Esophagus squamous epithelium (tissue), 5 donors: ENCODE data around the gene OGFOD2. TPM values are rescaled to one million over a fixed set of nuclear protein-coding genes. Genes with fewer than 3 reads are reported as not detected.
A peak's percentile ranks its signal among the peaks of the same experiment; 100 is the strongest.

ENCODE experiments used
- DNase-seq: peaks from one replicate; lab custom pipeline; 2025; lab: John Stamatoyannopoulos, UW
- H3K27ac ChIP-seq, 4 donors: fragments of 200-600 bp; sonication (generic); one replicate each; pipeline ENCODE4 v1.5.1; 2016 to 2019; ENCODE audit warnings: mild to moderate bottlenecking in 1 of 4
- H3K27me3 ChIP-seq, 4 donors: fragments of 200-600 bp; sonication (generic); 1 replicate in 3 of 4; 2 replicates in 1 of 4; pipeline versions ENCODE4 v1.5.1 to v1.6.0; 2017 to 2021; ENCODE audit warnings: antibody characterized with exemption in 1 of 4
- H3K36me3 ChIP-seq, 3 donors: fragments of 200-600 bp; sonication (generic); one replicate each; pipeline ENCODE4 v1.5.1; 2016 to 2019
- H3K4me1 ChIP-seq, 3 donors: fragments of 200-600 bp; sonication (generic); one replicate each; pipeline ENCODE4 v1.5.1; 2017 to 2019
- H3K4me3 ChIP-seq, 4 donors: fragments of 200-600 bp; sonication (generic); 1 replicate in 3 of 4; 2 replicates in 1 of 4; pipeline ENCODE4 v1.5.1; 2016 to 2019; ENCODE audit warnings: mild to moderate bottlenecking in 2 of 4, moderate library complexity in 1 of 4
- H3K9me3 ChIP-seq, 3 donors: fragments of 200-600 bp; sonication (generic); one replicate each; pipeline ENCODE4 v1.5.1; 2016 to 2019
- CTCF ChIP-seq, 6 experiments: fragments of 450-650 bp in 4 of 6; fragments of 200-600 bp in 2 of 6; sonication (generic) in 2 of 6; IDR thresholded peaks; one replicate each; pipeline ENCODE4 v1.5.1; 2016 to 2019; ENCODE audit warnings: antibody characterized with exemption in 6 of 6, mild to moderate bottlenecking in 4 of 6, moderate library complexity in 4 of 6
- POLR2A ChIP-seq, 4 donors: fragments of 450-650 bp; IDR thresholded peaks; one replicate each; pipeline ENCODE4 v1.6.1; 2017; ENCODE audit warnings: antibody characterized with exemption in 4 of 4, mild to moderate bottlenecking in 4 of 4, moderate library complexity in 3 of 4
- WGBS, 2 donors: methylation state at CpG; one replicate each; pipeline ENCODE4 v1.1.5; 2018; 5-methylcytosine and 5-hydroxymethylcytosine counted together
- intact Hi-C: fragments of 100-400 bp; cut with DNase I; formaldehyde crosslinking; loops from one replicate; pipeline ENCODE4 v1.15.0; 2022
- total RNA-seq, 4 donors: library from RNA; depleted of rRNA; stranded (reverse); fragments of >200 nt; gene quantifications; one replicate each; pipeline ENCODE4 v1.1.0, GENCODE V29; 2016
- donor health status: DM: yes; HTN: yes; CAD: no.

The OGFOD2 gene
- total RNA-seq, 4 donors from 2014 or later: 8.5 to 13.9 (median 11.3) TPM

- H3K9me3 ChIP-seq: no peaks in the 10 kb centered on the region
- H3K36me3 ChIP-seq: peaks cover 0 to 35% (median 0%) of the 10 kb centered on the region in 3 donors
- no peaks in the 10 kb centered on the region for H3K27me3 ChIP-seq
- 73 to 100% methylated on average over 1 to 3 of the region's 9 CpGs for WGBS, 2 donors
- peaks cover 51 to 75% (median 55%) of the 10 kb centered on the region in 3 donors for H3K4me1 ChIP-seq
- no peak for TF ChIP-seq CTCF (IDR thresholded peaks at IDR 0.05)
- no peak for TF ChIP-seq POLR2A (IDR thresholded peaks at IDR 0.05)
- intact Hi-C loops: no loop called here
- no peak for DNase-seq
- H3K27ac ChIP-seq: no peak overlapping the region
- no peak overlapping the region for H3K4me3 ChIP-seq
These were observed 2.8 kb downstream of the OGFOD2 start for GRCh38 chr12:122977655-122978392.

DNA sequence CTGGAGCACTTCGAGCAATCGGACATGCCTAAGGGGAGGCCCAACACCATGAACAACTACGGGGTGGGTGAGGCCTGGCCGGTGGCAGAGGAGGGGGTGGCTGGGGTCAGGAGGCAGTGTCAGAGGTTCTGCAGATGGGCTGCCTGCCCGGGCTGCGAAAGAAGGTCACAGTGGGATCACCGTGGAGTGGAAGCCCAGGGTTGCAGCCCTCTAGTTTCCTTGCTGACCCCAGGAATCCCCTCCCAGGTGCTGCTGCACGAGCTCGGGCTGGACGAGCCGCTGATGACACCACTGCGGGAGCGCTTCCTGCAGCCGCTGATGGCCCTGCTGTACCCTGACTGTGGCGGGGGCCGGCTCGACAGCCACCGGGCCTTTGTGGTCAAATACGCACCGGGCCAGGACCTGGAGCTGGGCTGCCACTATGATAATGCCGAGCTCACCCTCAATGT lies 3.5 kb downstream of the OGFOD2 start:
- intact Hi-C loops: no loop called here
- Histone ChIP-seq H3K27ac (no peak overlapping the region), H3K9me3 (no peaks in the 10 kb centered on the region), H3K27me3 (no peaks in the 10 kb centered on the region), H3K4me1 (peaks cover 58 to 81% (median 61%) of the 10 kb centered on the region in 3 donors), H3K36me3 (peaks cover 0 to 42% (median 0%) of the 10 kb centered on the region in 3 donors), H3K4me3 (no peak overlapping the region)
- 65 to 100% methylated on average over 1 to 9 of the region's 21 CpGs for WGBS, 2 donors
- DNase-seq: no peak
- TF ChIP-seq POLR2A (IDR thresholded peaks at IDR 0.05) (no peak), CTCF (IDR thresholded peaks at IDR 0.05) (no peak)

- Histone ChIP-seq H3K4me1 (peaks cover 59 to 81% (median 62%) of the 10 kb centered on the region in 3 donors), H3K27ac (peak overlapping the region in 3 of 4 donors; percentile 85 to 95 (median 93)), H3K27me3 (no peaks in the 10 kb centered on the region), H3K36me3 (peaks cover 0 to 48% (median 0%) of the 10 kb centered on the region in 3 donors), H3K4me3 (peak overlapping the region; percentile 77 to 100 (median 90)), H3K9me3 (no peaks in the 10 kb centered on the region)
- TF ChIP-seq CTCF (IDR thresholded peaks at IDR 0.05) (no peak), POLR2A (IDR thresholded peaks at IDR 0.05) (no peak)
- no peak for DNase-seq
- intact Hi-C loops: no loop called here
- WGBS, 2 donors: 29 to 32% methylated on average over 5 to 7 of the region's 28 CpGs
These were observed 4.2 kb downstream of the OGFOD2 start for GRCh38 chr12:122979001-122979907.

DNA sequence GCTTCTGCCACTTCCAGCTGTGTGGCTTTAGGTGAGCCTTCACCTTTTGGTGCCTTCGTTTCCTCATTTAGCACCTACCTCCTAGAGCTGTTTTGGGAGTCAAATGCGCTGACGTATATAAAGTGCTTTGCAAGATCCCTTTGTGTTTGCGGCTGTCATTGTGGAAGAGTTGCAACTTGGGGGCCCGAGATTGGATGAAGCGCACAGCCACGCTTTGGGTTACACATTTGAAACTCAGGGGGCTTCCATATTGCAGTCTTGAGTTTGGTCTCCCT lies 4.8 kb downstream of the OGFOD2 start:
- Histone ChIP-seq H3K4me3 (peak overlapping the region; percentile 77 to 100 (median 90)), H3K27ac (peak overlapping the region; percentile 85 to 95 (median 92)), H3K36me3 (peaks cover 0 to 48% (median 0%) of the 10 kb centered on the region in 3 donors), H3K4me1 (peaks cover 64 to 87% (median 68%) of the 10 kb centered on the region in 3 donors), H3K27me3 (no peaks in the 10 kb centered on the region), H3K9me3 (no peaks in the 10 kb centered on the region)
- DNase-seq: no peak
- 6% methylated on average over 5 of the region's 7 CpGs; no CpG with 5 or more reads in 1 of the 2 donors for WGBS, 2 donors
- no peak for TF ChIP-seq CTCF (IDR thresholded peaks at IDR 0.05)
- TF ChIP-seq POLR2A (IDR thresholded peaks at IDR 0.05): peak in 1 of 4 donors; percentile 25
- intact Hi-C loops: no loop called here
